ENCODE results near the gene MANSC1. TPM values are rescaled to one million over a fixed set of nuclear protein-coding genes. Genes with fewer than 3 reads are reported as not detected.
A peak's percentile ranks its signal among the peaks of the same experiment; 100 is the strongest.

Gene MANSC1
- total and polyA plus RNA-seq, 2 donors (not counting 3 experiments of a cell fraction or from before 2014, with no cell fraction given) = 37.0 to 65.0 TPM

GRCh38 chr12:12356467-12356895, 6.4 kb upstream of the MANSC1 start:
- DNase-seq (ENCODE audit: low read depth, low spot score) (no peak), FAIRE-seq (peak; percentile 4)
- Histone ChIP-seq H3K79me2 (ENCODE audit: control insufficient read depth, insufficient read depth, low read length) (peaks cover 5% of the 10 kb centered on the region), H3K27me3 (ENCODE audit: control insufficient read depth in 2 of 2, insufficient read depth in 2 of 2, low read length in 2 of 2) (no peaks in the 10 kb centered on the region), H3K9me1 (replicated peaks; ENCODE audit: control insufficient read depth, extremely low read depth, insufficient read depth, low read length) (no peaks in the 10 kb centered on the region), H3K36me3 (ENCODE audit: control insufficient read depth in 2 of 2, extremely low read depth in 1 of 2, insufficient read depth in 2 of 2, low read length in 2 of 2) (no peaks in the 10 kb centered on the region), H3K4me3 (replicated peaks in 1 of 3; ENCODE audit: insufficient read depth in 1 of 3, low read depth in 1 of 3, low read length in 3 of 3) (peak overlapping the region in 2 of 3 experiments; percentile 76 to 89), H4K20me1 (replicated peaks; ENCODE audit: control insufficient read depth, extremely low read depth, insufficient read depth, low read length) (no peaks in the 10 kb centered on the region), H3K4me1 (ENCODE audit: control insufficient read depth, extremely low read depth, insufficient read depth, low read length) (peaks cover 11% of the 10 kb centered on the region), H3K4me2 (ENCODE audit: insufficient read depth, low read length) (peak overlapping the region; percentile 94), H2AFZ (ENCODE audit: low read depth, low read length) (peak overlapping the region; percentile 71), H3K9ac (replicated peaks; ENCODE audit: extremely low read depth, insufficient read depth, low read length) (peak overlapping the region; percentile 95), H3K9me3 (replicated peaks; ENCODE audit: control insufficient read depth, insufficient read depth, low read length) (no peaks in the 10 kb centered on the region), H3K27ac (ENCODE audit: insufficient read depth, low read depth, low read length) (peak overlapping the region; percentile 71)
- dilution Hi-C loops (cut with MboI; ENCODE audit: extremely low pct_ligation_motif_present, low sequenced_read_pairs) (no loop called here), intact Hi-C loops (cut with micrococcal nuclease) (no loop called here)
- TSS peak; percentile 84 for BruUV-seq (replicated peaks)
- ChIA-PET POLR2A (interaction anchor here (1.0 to 2.5 kb wide), 3 partner anchors 12 to 23 kb away, joined by 3 to 9 read pairs (median 6); no protein-coding TSS in a partner anchor), CTCF (interaction anchor here (0.6 to 2.6 kb wide), 12 partner anchors 10 to 320 kb away, joined by 3 to 31 read pairs (median 6); no protein-coding TSS in a partner anchor)
- TF ChIP-seq POLR2A (IDR thresholded peaks at IDR 0.05; ENCODE audit: low read depth, low read length) (no peak), MAX (IDR thresholded peaks at IDR 0.05; ENCODE audit: insufficient read depth, insufficient read length) (no peak), FOS (IDR thresholded peaks at IDR 0.05; ENCODE audit: borderline replicate concordance, insufficient read depth, low read length) (peak; percentile 20)

- no peak overlapping the region for H2AFZ ChIP-seq (ENCODE audit: low read depth, low read length)
- no peaks in the 10 kb centered on the region for H3K9me3 ChIP-seq (replicated peaks; ENCODE audit: control insufficient read depth, insufficient read depth, low read length)
- DNase-seq (ENCODE audit: low read depth, low spot score) = no peak
- BruUV-seq (replicated peaks) = no TSS peak
- no peaks in the 10 kb centered on the region for H3K9me1 ChIP-seq (replicated peaks; ENCODE audit: control insufficient read depth, extremely low read depth, insufficient read depth, low read length)
- H3K4me1 ChIP-seq (ENCODE audit: control insufficient read depth, extremely low read depth, insufficient read depth, low read length) = peaks cover 17% of the 10 kb centered on the region
- no peak for FAIRE-seq
- no peak overlapping the region for H3K27ac ChIP-seq (ENCODE audit: insufficient read depth, low read depth, low read length)
- POLR2A ChIA-PET = no interaction called here
- H4K20me1 ChIP-seq (replicated peaks; ENCODE audit: control insufficient read depth, extremely low read depth, insufficient read depth, low read length) = no peaks in the 10 kb centered on the region
- no peaks in the 10 kb centered on the region for H3K36me3 ChIP-seq (ENCODE audit: control insufficient read depth in 2 of 2, extremely low read depth in 1 of 2, insufficient read depth in 2 of 2, low read length in 2 of 2)
- H3K27me3 ChIP-seq (ENCODE audit: control insufficient read depth in 2 of 2, insufficient read depth in 2 of 2, low read length in 2 of 2) = no peaks in the 10 kb centered on the region
- dilution Hi-C loops (cut with MboI; ENCODE audit: extremely low pct_ligation_motif_present, low sequenced_read_pairs) = no loop called here
- no peak for TF ChIP-seq JUN (IDR thresholded peaks at IDR 0.05; ENCODE audit: borderline replicate concordance, insufficient read depth, insufficient read length, low read depth)
- H3K79me2 ChIP-seq (ENCODE audit: control insufficient read depth, insufficient read depth, low read length) = peaks cover 2% of the 10 kb centered on the region
- CTCF ChIA-PET = no interaction called here
- intact Hi-C loops (cut with micrococcal nuclease) = no loop called here
- H3K4me2 ChIP-seq (ENCODE audit: insufficient read depth, low read length) = no peak overlapping the region
- no peak overlapping the region for H3K4me3 ChIP-seq (replicated peaks in 1 of 3; ENCODE audit: insufficient read depth in 1 of 3, low read depth in 1 of 3, low read length in 3 of 3)
- no peak overlapping the region for H3K9ac ChIP-seq (replicated peaks; ENCODE audit: extremely low read depth, insufficient read depth, low read length)
These were observed 3.8 kb upstream of the MANSC1 start for GRCh38 chr12:12353807-12354206.

Data from endothelial cell of umbilical vein (primary cell).